Measurements from ENCODE around the gene OPCML.

OPCML gene

DNA sequence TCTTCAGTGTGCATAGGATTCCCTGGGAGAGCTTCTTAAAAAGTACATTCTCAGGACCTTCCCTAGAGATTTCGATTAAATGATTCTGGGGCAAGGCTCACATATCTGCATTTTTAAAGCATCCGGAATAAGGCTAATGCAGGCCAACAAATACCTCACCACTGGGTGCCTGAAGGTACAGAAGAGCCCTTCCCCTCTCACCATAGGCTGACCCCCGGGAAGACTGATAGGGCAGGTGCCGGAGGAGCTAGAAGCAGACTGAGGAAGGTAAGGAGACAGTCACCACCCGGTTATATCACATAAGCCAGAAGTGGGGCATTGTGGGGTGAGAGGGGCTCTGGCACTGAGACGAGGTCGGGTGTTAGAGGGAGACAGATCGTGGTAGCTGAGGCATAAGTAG lies 1102.6 kb downstream of the OPCML start:
- Histone ChIP-seq H3K27me3 (ENCODE audit: control insufficient read depth in 3 of 3, insufficient read depth in 3 of 3, low read depth in 1 of 3, low read length in 3 of 3) (no peaks in the 10 kb centered on the region), H2AFZ (ENCODE audit: low read length) (no peak overlapping the region), H2BK15ac (ENCODE audit: low read length) (no peak overlapping the region)

DNA sequence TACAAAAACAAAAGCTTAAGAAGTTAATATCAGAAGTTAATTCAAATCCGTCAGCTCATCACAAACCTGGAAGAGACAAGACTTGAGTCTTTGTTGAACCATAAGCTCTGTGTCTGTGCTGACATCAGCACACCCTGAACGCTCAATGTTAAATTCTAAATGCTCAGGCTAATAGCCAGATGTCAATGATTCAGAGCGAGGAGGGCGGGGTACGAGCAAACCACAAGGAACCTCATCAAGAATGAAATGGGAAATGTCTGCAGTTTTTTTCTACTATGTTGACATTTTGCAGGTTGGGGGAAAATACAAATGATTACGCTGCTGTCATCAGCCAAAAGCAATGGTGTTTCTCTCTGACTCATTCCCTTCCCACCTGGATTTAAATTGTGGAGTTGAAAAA lies 1104.7 kb downstream of the OPCML start:
- WGBS, 2 donors (ENCODE audit: extremely low coverage in 2 of 2, insufficient read length in 2 of 2, insufficient replicate concordance in 1 of 2): no CpG with 5 or more reads among the region's 6 CpGs
- no peak overlapping the region for H4K91ac ChIP-seq (ENCODE audit: low read depth, low read length, poor library complexity)
- no peak overlapping the region for H3K23ac ChIP-seq (ENCODE audit: low read depth, low read length, poor library complexity)
- H3K27me3 ChIP-seq (ENCODE audit: control insufficient read depth in 3 of 3, insufficient read depth in 3 of 3, low read depth in 1 of 3, low read length in 3 of 3): no peaks in the 10 kb centered on the region
- no peak overlapping the region for H3K18ac ChIP-seq (ENCODE audit: low read length)
- no peak overlapping the region for H2AFZ ChIP-seq (ENCODE audit: low read length)
- H3K27ac ChIP-seq (replicated peaks; ENCODE audit: low read length): no peak overlapping the region
- no peak overlapping the region for H2BK120ac ChIP-seq (ENCODE audit: low read depth, low read length)
- DNase-seq (ENCODE audit: low spot score): no peak
- no peaks in the 10 kb centered on the region for H3K79me1 ChIP-seq (ENCODE audit: low read depth, low read length)
- no peak overlapping the region for H3K4me3 ChIP-seq (ENCODE audit: low read length in 2 of 2)
- no peak overlapping the region for H3K9ac ChIP-seq (ENCODE audit: low read depth, low read length, poor library complexity)
- H4K8ac ChIP-seq (ENCODE audit: low read depth, low read length): no peak overlapping the region
- H3K14ac ChIP-seq (ENCODE audit: low read length): no peak overlapping the region
- H3K4me1 ChIP-seq (ENCODE audit: control insufficient read depth in 2 of 2, insufficient read depth in 1 of 2, low read depth in 1 of 2, low read length in 2 of 2): peaks cover 8 to 10% of the 10 kb centered on the region in 2 donors
- no peak overlapping the region for H2AK5ac ChIP-seq (ENCODE audit: low read depth, low read length)
- H2BK15ac ChIP-seq (ENCODE audit: low read length): no peak overlapping the region
- no peak overlapping the region for H2BK12ac ChIP-seq (ENCODE audit: low read length)
- H3K36me3 ChIP-seq (replicated peaks in 1 of 2; ENCODE audit: control insufficient read depth in 2 of 2, insufficient read depth in 2 of 2, low read length in 2 of 2): no peaks in the 10 kb centered on the region
- H2BK5ac ChIP-seq (ENCODE audit: low read length): no peak overlapping the region
- H3K4ac ChIP-seq (ENCODE audit: low read length): no peak overlapping the region
- H3K4me2 ChIP-seq (ENCODE audit: insufficient read depth, low read length, poor library complexity, severe bottlenecking): no peak overlapping the region
- no peaks in the 10 kb centered on the region for H3K9me3 ChIP-seq (replicated peaks in 1 of 2; ENCODE audit: control insufficient read depth in 2 of 2, insufficient read depth in 1 of 2, low read depth in 1 of 2, low read length in 2 of 2)

More for the DNA sequence above, 1102.6 kb downstream of the OPCML start:
- no peak overlapping the region for H3K18ac ChIP-seq (ENCODE audit: low read length)
- H3K23ac ChIP-seq (ENCODE audit: low read depth, low read length, poor library complexity): no peak overlapping the region
- H3K14ac ChIP-seq (ENCODE audit: low read length): no peak overlapping the region
- no peaks in the 10 kb centered on the region for H3K36me3 ChIP-seq (replicated peaks in 1 of 2; ENCODE audit: control insufficient read depth in 2 of 2, insufficient read depth in 2 of 2, low read length in 2 of 2)
- no peak overlapping the region for H4K8ac ChIP-seq (ENCODE audit: low read depth, low read length)
- no CpG with 5 or more reads among the region's 8 CpGs for WGBS, 2 donors (ENCODE audit: extremely low coverage in 2 of 2, insufficient read length in 2 of 2, insufficient replicate concordance in 1 of 2)
- no peaks in the 10 kb centered on the region for H3K79me1 ChIP-seq (ENCODE audit: low read depth, low read length)
- peaks cover 8% of the 10 kb centered on the region in 2 donors for H3K4me1 ChIP-seq (ENCODE audit: control insufficient read depth in 2 of 2, insufficient read depth in 1 of 2, low read depth in 1 of 2, low read length in 2 of 2)
- no peak overlapping the region for H3K4me2 ChIP-seq (ENCODE audit: insufficient read depth, low read length, poor library complexity, severe bottlenecking)
- H3K9ac ChIP-seq (ENCODE audit: low read depth, low read length, poor library complexity): no peak overlapping the region
- no peak overlapping the region for H2BK5ac ChIP-seq (ENCODE audit: low read length)
- no peak overlapping the region for H4K91ac ChIP-seq (ENCODE audit: low read depth, low read length, poor library complexity)
- H3K27ac ChIP-seq (replicated peaks; ENCODE audit: low read length): no peak overlapping the region
- no peak overlapping the region for H3K4me3 ChIP-seq (ENCODE audit: low read length in 2 of 2)
- H2BK120ac ChIP-seq (ENCODE audit: low read depth, low read length): no peak overlapping the region
- DNase-seq (ENCODE audit: low spot score): no peak
- H3K4ac ChIP-seq (ENCODE audit: low read length): no peak overlapping the region
- H2BK12ac ChIP-seq (ENCODE audit: low read length): no peak overlapping the region
- no peaks in the 10 kb centered on the region for H3K9me3 ChIP-seq (replicated peaks in 1 of 2; ENCODE audit: control insufficient read depth in 2 of 2, insufficient read depth in 1 of 2, low read depth in 1 of 2, low read length in 2 of 2)
- no peak overlapping the region for H2AK5ac ChIP-seq (ENCODE audit: low read depth, low read length)

DNA sequence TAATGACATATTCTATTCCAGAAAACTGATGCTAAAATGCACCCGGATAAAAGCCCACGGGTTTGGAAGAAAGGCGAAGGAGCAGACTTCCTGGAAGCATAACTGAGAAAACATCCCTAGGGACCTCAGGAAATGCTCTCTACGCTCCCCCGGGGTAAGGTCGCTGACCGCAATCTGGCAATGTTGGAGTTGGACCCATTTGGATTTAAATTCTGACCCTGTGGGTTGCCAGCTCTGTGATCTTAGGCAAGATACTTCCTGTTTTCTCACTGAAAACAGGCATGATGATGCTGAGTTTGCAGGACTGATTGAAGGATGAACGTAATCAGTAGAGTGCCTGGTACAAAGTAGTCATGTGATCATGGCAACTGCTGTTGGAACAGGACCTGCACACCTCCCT lies 1107.9 kb downstream of the OPCML start:
- no CpG with 5 or more reads among the region's 8 CpGs for WGBS, 2 donors (ENCODE audit: extremely low coverage in 2 of 2, insufficient read length in 2 of 2, insufficient replicate concordance in 1 of 2)
- no peaks in the 10 kb centered on the region for H3K79me1 ChIP-seq (ENCODE audit: low read depth, low read length)
- H2BK15ac ChIP-seq (ENCODE audit: low read length): no peak overlapping the region
- no peak overlapping the region for H2BK12ac ChIP-seq (ENCODE audit: low read length)
- DNase-seq (ENCODE audit: low spot score): no peak
- no peak overlapping the region for H4K91ac ChIP-seq (ENCODE audit: low read depth, low read length, poor library complexity)
- H3K4me2 ChIP-seq (ENCODE audit: insufficient read depth, low read length, poor library complexity, severe bottlenecking): no peak overlapping the region
- H3K36me3 ChIP-seq (replicated peaks in 1 of 2; ENCODE audit: control insufficient read depth in 2 of 2, insufficient read depth in 2 of 2, low read length in 2 of 2): no peaks in the 10 kb centered on the region
- no peak overlapping the region for H3K27ac ChIP-seq (replicated peaks; ENCODE audit: low read length)
- H2BK120ac ChIP-seq (ENCODE audit: low read depth, low read length): no peak overlapping the region
- no peaks in the 10 kb centered on the region for H3K9me3 ChIP-seq (replicated peaks in 1 of 2; ENCODE audit: control insufficient read depth in 2 of 2, insufficient read depth in 1 of 2, low read depth in 1 of 2, low read length in 2 of 2)
- no peak overlapping the region for H3K4me3 ChIP-seq (ENCODE audit: low read length in 2 of 2)
- H4K8ac ChIP-seq (ENCODE audit: low read depth, low read length): no peak overlapping the region
- peaks cover 0 to 2% of the 10 kb centered on the region in 2 donors for H3K4me1 ChIP-seq (ENCODE audit: control insufficient read depth in 2 of 2, insufficient read depth in 1 of 2, low read depth in 1 of 2, low read length in 2 of 2)
- no peak overlapping the region for H3K9ac ChIP-seq (ENCODE audit: low read depth, low read length, poor library complexity)
- H3K27me3 ChIP-seq (ENCODE audit: control insufficient read depth in 3 of 3, insufficient read depth in 3 of 3, low read depth in 1 of 3, low read length in 3 of 3): no peaks in the 10 kb centered on the region
- H3K4ac ChIP-seq (ENCODE audit: low read length): no peak overlapping the region
- no peak overlapping the region for H2AK5ac ChIP-seq (ENCODE audit: low read depth, low read length)
- no peak overlapping the region for H3K18ac ChIP-seq (ENCODE audit: low read length)
- no peak overlapping the region for H3K14ac ChIP-seq (ENCODE audit: low read length)
- H3K23ac ChIP-seq (ENCODE audit: low read depth, low read length, poor library complexity): no peak overlapping the region
- no peak overlapping the region for H2AFZ ChIP-seq (ENCODE audit: low read length)
- H2BK5ac ChIP-seq (ENCODE audit: low read length): no peak overlapping the region

DNA sequence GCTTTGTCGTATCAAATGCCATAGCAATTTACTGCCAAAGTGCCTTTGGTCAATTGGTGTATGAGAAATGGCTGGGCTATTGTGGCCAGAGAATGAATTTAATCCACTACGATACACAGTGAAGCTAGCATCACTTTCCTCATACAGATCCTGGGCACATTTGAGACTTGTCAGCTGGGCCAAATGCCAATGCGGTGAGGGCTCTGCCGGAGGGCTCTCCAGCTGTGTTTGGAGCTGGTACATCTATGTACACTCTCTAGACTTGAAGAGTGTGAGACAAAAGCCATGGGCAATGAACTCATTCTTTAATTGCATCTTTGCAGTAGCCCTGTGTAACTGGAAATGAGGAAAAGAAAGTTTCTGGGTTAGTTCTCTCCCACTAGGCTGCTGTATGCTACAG lies 1109.0 kb downstream of the OPCML start:
- H3K36me3 ChIP-seq (replicated peaks in 1 of 2; ENCODE audit: control insufficient read depth in 2 of 2, insufficient read depth in 2 of 2, low read length in 2 of 2): no peaks in the 10 kb centered on the region
- H3K14ac ChIP-seq (ENCODE audit: low read length): no peak overlapping the region
- no peak overlapping the region for H2BK12ac ChIP-seq (ENCODE audit: low read length)
- H3K9me3 ChIP-seq (replicated peaks in 1 of 2; ENCODE audit: control insufficient read depth in 2 of 2, insufficient read depth in 1 of 2, low read depth in 1 of 2, low read length in 2 of 2): no peaks in the 10 kb centered on the region
- no peak overlapping the region for H2AK5ac ChIP-seq (ENCODE audit: low read depth, low read length)
- H2BK5ac ChIP-seq (ENCODE audit: low read length): no peak overlapping the region
- no peak overlapping the region for H2BK120ac ChIP-seq (ENCODE audit: low read depth, low read length)
- no peak overlapping the region for H2AFZ ChIP-seq (ENCODE audit: low read length)
- H3K23ac ChIP-seq (ENCODE audit: low read depth, low read length, poor library complexity): no peak overlapping the region
- no peak overlapping the region for H3K4me2 ChIP-seq (ENCODE audit: insufficient read depth, low read length, poor library complexity, severe bottlenecking)
- no peak overlapping the region for H2BK15ac ChIP-seq (ENCODE audit: low read length)
- H3K4ac ChIP-seq (ENCODE audit: low read length): no peak overlapping the region
- no peak overlapping the region for H3K18ac ChIP-seq (ENCODE audit: low read length)
- no peak overlapping the region for H3K9ac ChIP-seq (ENCODE audit: low read depth, low read length, poor library complexity)
- no peak overlapping the region for H4K8ac ChIP-seq (ENCODE audit: low read depth, low read length)
- no peak overlapping the region for H3K27ac ChIP-seq (replicated peaks; ENCODE audit: low read length)
- no peak overlapping the region for H3K4me3 ChIP-seq (ENCODE audit: low read length in 2 of 2)
- no peak for DNase-seq (ENCODE audit: low spot score)
- H3K27me3 ChIP-seq (ENCODE audit: control insufficient read depth in 3 of 3, insufficient read depth in 3 of 3, low read depth in 1 of 3, low read length in 3 of 3): no peaks in the 10 kb centered on the region
- H3K4me1 ChIP-seq (ENCODE audit: control insufficient read depth in 2 of 2, insufficient read depth in 1 of 2, low read depth in 1 of 2, low read length in 2 of 2): peaks cover 0 to 2% of the 10 kb centered on the region in 2 donors
- H3K79me1 ChIP-seq (ENCODE audit: low read depth, low read length): no peaks in the 10 kb centered on the region
- WGBS, 2 donors (ENCODE audit: extremely low coverage in 2 of 2, insufficient read length in 2 of 2, insufficient replicate concordance in 1 of 2): no CpG with 5 or more reads among the region's 4 CpGs
- no peak overlapping the region for H4K91ac ChIP-seq (ENCODE audit: low read depth, low read length, poor library complexity)
